Smooth muscle cell (in vitro differentiated cells): ENCODE data around the gene LTBP1. TPM values are rescaled to one million over a fixed set of nuclear protein-coding genes. Genes with fewer than 3 reads are reported as not detected.

ENCODE experiments used
- DNase-seq: peaks from one replicate; lab custom pipeline; 2025; ENCODE audit not compliant: unreplicated experiment; lab: John Stamatoyannopoulos, UW
- H2AFZ ChIP-seq: fragments of 200-600 bp; sonication (generic); 2 replicates; pipeline ENCODE4 v1.6.0; 2016; ENCODE audit warnings: antibody characterized with exemption, low read depth, mild to moderate bottlenecking
- H3F3A ChIP-seq: fragments of 200-600 bp; sonication (generic); 2 replicates; pipeline ENCODE4 v1.6.0; 2017; ENCODE audit warnings: antibody characterized with exemption, low read depth
- H3K27ac ChIP-seq: fragments of 200-600 bp; sonication (generic); 2 replicates; pipeline ENCODE4 v1.5.1; 2016; ENCODE audit warnings: low read depth, mild to moderate bottlenecking
- H3K27me3 ChIP-seq: fragments of 200-600 bp; sonication (generic); 2 replicates; pipeline ENCODE4 v1.6.1; 2016; ENCODE audit warnings: low read depth, mild to moderate bottlenecking
- H3K36me3 ChIP-seq: fragments of 200-600 bp; sonication (generic); 2 replicates; pipeline ENCODE4 v1.5.1; 2016; ENCODE audit warnings: low read depth
- H3K4me1 ChIP-seq: fragments of 200-600 bp; sonication (generic); 2 replicates; pipeline ENCODE4 v1.5.1; 2016; ENCODE audit warnings: low read depth
- H3K4me2 ChIP-seq: fragments of 200-600 bp; sonication (generic); 2 replicates; pipeline ENCODE4 v1.6.0; 2016; ENCODE audit warnings: mild to moderate bottlenecking
- H3K4me3 ChIP-seq: fragments of 200-600 bp; sonication (generic); 2 replicates; pipeline ENCODE4 v1.5.1; 2016; ENCODE audit warnings: mild to moderate bottlenecking
- H3K79me2 ChIP-seq: fragments of 200-600 bp; sonication (generic); 2 replicates; pipeline ENCODE4 v1.6.0; 2016; ENCODE audit warnings: low read depth, mild to moderate bottlenecking
- H3K9ac ChIP-seq: fragments of 200-600 bp; sonication (generic); 2 replicates; pipeline ENCODE4 v1.6.0; 2016; ENCODE audit warnings: low read depth
- H3K9me3 ChIP-seq: fragments of 200-600 bp; sonication (generic); replicated peaks from 2 replicates; pipeline ENCODE4 v1.5.1; 2016; ENCODE audit warnings: low read depth
- H4K20me1 ChIP-seq: fragments of 200-600 bp; sonication (generic); 2 replicates; pipeline ENCODE4 v1.6.0; 2016; ENCODE audit warnings: low read depth
- CTCF ChIP-seq: fragments of 200-600 bp; sonication (generic); IDR thresholded peaks from 2 replicates; pipeline ENCODE4 v1.5.1; 2017; ENCODE audit warnings: borderline replicate concordance, mild to moderate bottlenecking, antibody characterized with exemption; ENCODE audit not compliant: insufficient read depth, poor library complexity, severe bottlenecking
- WGBS: methylation state at CpG from one replicate; pipeline ENCODE4 v1.1.7; 2016; ENCODE audit warnings: low lambda C conversion rate; 5-methylcytosine and 5-hydroxymethylcytosine counted together
- polyA plus RNA-seq: library from polyadenylated mRNA; unstranded; fragments of >200 nt; fragmentation: Nextera tagmentation; extraction: Ambion mirVana; gene quantifications from 2 replicates; pipeline ENCODE4 v1.2.1, GENCODE V29; 2016
- total RNA-seq: library from RNA; depleted of rRNA; stranded (reverse); fragments of >200 nt; gene quantifications from 2 replicates; pipeline ENCODE4 v1.2.3, GENCODE V29; 2014

The LTBP1 gene
- total and polyA plus RNA-seq, 2 experiments from 2014 or later = 146 to 250 TPM

GRCh38 chr2:32902174-32902573, 44.6 kb upstream of the LTBP1 start:
- no peaks in the 10 kb centered on the region for H3K79me2 ChIP-seq
- no peak overlapping the region for H3K27ac ChIP-seq
- no peaks in the 10 kb centered on the region for H3F3A ChIP-seq
- WGBS = 83% methylated on average over 1 of the region's 1 CpG
- no peak for DNase-seq
- no peak overlapping the region for H3K9ac ChIP-seq
- no peak overlapping the region for H3K4me3 ChIP-seq
- no peaks in the 10 kb centered on the region for H3K4me1 ChIP-seq
- H2AFZ ChIP-seq = no peak overlapping the region
- H3K36me3 ChIP-seq = no peaks in the 10 kb centered on the region
- H3K9me3 ChIP-seq = no peaks in the 10 kb centered on the region
- no peaks in the 10 kb centered on the region for H3K27me3 ChIP-seq
- no peak for TF ChIP-seq CTCF
- no peaks in the 10 kb centered on the region for H4K20me1 ChIP-seq
- H3K4me2 ChIP-seq = no peak overlapping the region

GRCh38 chr2:32902986-32903385, 43.8 kb upstream of the LTBP1 start:
- no peak overlapping the region for H3K4me3 ChIP-seq
- H3K4me2 ChIP-seq = no peak overlapping the region
- no peak for TF ChIP-seq CTCF
- H3K27ac ChIP-seq = no peak overlapping the region
- no peaks in the 10 kb centered on the region for H3K36me3 ChIP-seq
- H3F3A ChIP-seq = no peaks in the 10 kb centered on the region
- no peaks in the 10 kb centered on the region for H3K79me2 ChIP-seq
- no peaks in the 10 kb centered on the region for H4K20me1 ChIP-seq
- H3K4me1 ChIP-seq = no peaks in the 10 kb centered on the region
- DNase-seq = no peak
- H3K27me3 ChIP-seq = no peaks in the 10 kb centered on the region
- no peak overlapping the region for H3K9ac ChIP-seq
- WGBS = 22% methylated on average over 4 of the region's 4 CpGs
- H3K9me3 ChIP-seq = no peaks in the 10 kb centered on the region
- H2AFZ ChIP-seq = peak overlapping the region; percentile 24

GRCh38 chr2:32904074-32904473, 42.7 kb upstream of the LTBP1 start:
- TF ChIP-seq CTCF = no peak
- Histone ChIP-seq H3K27ac (no peak overlapping the region), H3K9me3 (no peaks in the 10 kb centered on the region), H3K4me3 (no peak overlapping the region), H3K4me1 (no peaks in the 10 kb centered on the region), H4K20me1 (no peaks in the 10 kb centered on the region), H3F3A (no peaks in the 10 kb centered on the region), H3K36me3 (no peaks in the 10 kb centered on the region), H3K79me2 (no peaks in the 10 kb centered on the region), H2AFZ (no peak overlapping the region), H3K9ac (no peak overlapping the region), H3K4me2 (no peak overlapping the region), H3K27me3 (no peaks in the 10 kb centered on the region)
- WGBS = 99% methylated on average over 3 of the region's 3 CpGs
- no peak for DNase-seq

- Histone ChIP-seq H3K4me2 (no peak overlapping the region), H3F3A (no peaks in the 10 kb centered on the region), H3K4me3 (no peak overlapping the region), H2AFZ (no peak overlapping the region), H4K20me1 (no peaks in the 10 kb centered on the region), H3K79me2 (no peaks in the 10 kb centered on the region), H3K36me3 (no peaks in the 10 kb centered on the region), H3K9ac (no peak overlapping the region), H3K4me1 (no peaks in the 10 kb centered on the region), H3K27me3 (no peaks in the 10 kb centered on the region), H3K9me3 (no peaks in the 10 kb centered on the region), H3K27ac (no peak overlapping the region)
- DNase-seq = no peak
- no peak for TF ChIP-seq CTCF
- WGBS = 75% methylated on average over 3 of the region's 3 CpGs
Measured at GRCh38 chr2:32904751-32905150, 42.0 kb upstream of the LTBP1 start.
